GM21723 (cell line): ENCODE data around the gene DOLK.
"Not testable (repeated sequence)": the region's sequence is repeated elsewhere in the genome, so short reads cannot be mapped to it uniquely, and the experiment has no call there.

ENCODE experiments used
- ATAC-seq: cut with Tn5 transposase; IDR thresholded peaks from one replicate; pipeline ENCODE4 v1.9.1; 2021; ENCODE audit warnings: mild to moderate bottlenecking, moderate library complexity; ENCODE audit not compliant: unreplicated experiment

Gene DOLK

DNA sequence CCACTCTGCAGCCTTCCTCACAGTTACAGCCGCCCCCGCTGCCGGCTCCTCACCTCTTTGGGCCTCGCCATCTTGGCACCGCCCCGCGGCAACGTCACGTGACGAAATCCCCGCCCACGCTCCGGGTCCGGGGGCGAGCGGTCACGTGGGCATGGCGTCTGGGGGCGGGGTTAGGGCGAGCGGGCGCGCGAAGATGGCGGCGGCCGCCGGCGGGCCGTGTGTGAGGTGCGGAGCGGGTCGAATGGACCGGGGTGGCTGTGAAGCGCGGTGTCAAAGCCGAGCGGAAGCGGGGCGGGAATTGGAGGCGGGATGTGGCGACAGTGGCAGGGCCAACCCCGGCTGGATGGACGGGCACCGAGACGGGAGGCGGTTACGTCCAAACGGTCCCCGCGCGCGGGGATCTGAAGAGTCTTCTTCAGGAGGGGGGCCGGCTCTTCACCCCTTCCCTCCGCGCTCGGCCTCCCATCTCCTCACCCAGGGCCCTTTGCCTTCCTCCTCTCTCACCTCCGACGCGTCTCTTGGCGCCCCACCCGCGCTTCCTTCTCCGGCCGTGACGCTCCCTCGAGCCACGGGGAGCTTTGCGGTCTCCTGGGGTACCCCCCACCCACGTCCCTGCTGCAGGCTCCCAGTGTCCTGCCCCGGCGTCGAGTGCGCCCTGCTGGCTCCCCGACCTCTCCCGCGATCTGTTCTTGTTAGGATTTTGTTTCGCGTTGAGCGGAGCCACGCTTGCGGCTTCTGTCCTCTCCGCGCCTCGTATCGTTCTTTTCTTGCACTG, at the start of gene DOLK, which contains the start of gene NUP188:
DOLK (minus strand) TSS at position 77 of the 775 bp plus-strand sequence. CDS start 300 bp downstream, outside the sequence.
NUP188 (plus strand) TSS at position 173 of the 775 bp plus-strand sequence; CDS start at position 194, 21 bp downstream.
- peak; percentile 74 for ATAC-seq

- no peak for ATAC-seq
These were observed 48.4 kb upstream of the DOLK start for GRCh38 chr9:128995791-128996190.

GRCh38 chr9:128992995-128993394, 45.6 kb upstream of the DOLK start:
- ATAC-seq: no peak

- ATAC-seq: no peak
These were observed 40.4 kb upstream of the DOLK start for GRCh38 chr9:128987805-128988204.

DNA sequence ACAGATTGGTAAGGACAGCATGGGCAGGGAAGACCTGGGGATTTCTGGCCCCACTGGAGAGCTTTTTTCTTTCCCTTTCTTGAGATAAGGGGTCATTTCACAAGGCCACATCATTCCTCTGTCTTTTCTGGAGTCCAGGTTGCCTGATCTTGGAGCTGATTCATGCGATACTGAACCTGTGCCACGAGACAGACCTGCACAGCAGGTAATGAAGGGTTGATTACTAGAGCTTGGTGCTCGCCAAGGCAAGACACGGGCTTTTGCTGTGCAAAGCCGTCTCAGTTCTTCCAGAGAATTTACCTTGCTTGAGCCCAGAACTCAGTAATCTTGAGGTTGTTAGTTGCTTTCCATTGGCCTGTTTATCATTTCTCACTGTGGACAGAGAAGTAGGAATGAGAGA, 39.3 kb upstream of the DOLK start:
- ATAC-seq: no peak

- no peak for ATAC-seq
These were observed 36.1 kb upstream of the DOLK start for GRCh38 chr9:128983536-128983935.

DNA sequence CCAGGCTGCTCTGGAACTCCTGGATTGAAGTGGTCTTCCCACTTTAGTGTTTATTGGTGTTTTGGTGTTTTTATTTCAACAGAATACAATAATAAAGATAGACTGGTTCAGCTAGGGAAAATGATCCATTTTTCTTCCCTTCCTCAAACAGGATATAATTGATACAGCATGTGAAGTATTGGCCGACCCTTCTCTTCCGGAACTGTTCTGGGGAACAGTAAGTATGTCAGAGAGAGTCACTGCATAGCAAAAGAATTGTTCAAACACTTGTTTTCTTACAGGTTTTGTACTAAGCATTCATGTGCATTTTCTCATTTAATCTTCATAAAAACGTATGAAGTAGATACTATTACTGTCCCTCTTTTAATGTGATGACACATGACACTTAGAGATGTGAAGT, 31.7 kb upstream of the DOLK start:
- ATAC-seq: no peak

GRCh38 chr9:128972956-128973355, 25.6 kb upstream of the DOLK start:
- no peak for ATAC-seq

DNA sequence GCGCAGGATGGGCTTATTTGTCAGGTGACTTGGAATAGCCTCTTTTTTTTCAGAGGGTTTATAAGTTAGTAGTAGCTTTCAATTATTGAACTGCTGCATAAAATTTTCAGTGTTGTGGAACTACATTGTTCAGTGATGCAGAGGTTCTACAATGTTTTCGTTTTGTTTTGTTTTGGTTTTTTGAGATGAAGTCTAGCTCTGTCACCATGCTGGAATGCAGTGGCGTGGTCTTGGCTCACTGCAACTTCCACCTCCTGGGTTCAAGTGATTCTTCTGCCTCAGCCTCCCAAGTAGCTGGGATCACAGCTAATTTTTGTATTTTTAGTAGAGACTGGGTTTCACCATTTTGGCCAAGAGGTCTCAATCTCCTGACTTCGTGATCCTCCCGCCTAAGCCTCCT, 22.1 kb upstream of the DOLK start:
- no peak for ATAC-seq

- ATAC-seq: not testable (repeated sequence)
These were observed 14.0 kb upstream of the DOLK start for GRCh38 chr9:128961403-128961802.

DNA sequence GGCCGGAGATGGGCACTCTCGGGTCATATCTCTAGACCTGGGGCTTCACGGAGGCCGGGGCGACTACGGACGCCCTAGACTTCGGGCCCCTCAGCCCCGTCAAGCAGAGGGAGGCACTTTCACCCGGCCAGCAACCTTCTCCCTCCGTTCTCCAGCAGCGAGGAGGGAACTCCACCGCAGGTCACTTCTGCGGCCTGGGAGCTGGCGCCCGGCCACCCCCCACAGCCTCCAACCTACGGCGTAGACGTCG, 201 bp downstream of the DOLK start:
- no peak for ATAC-seq

- peak; percentile 24 for ATAC-seq
These were observed 679 bp downstream of the DOLK start for GRCh38 chr9:128946571-128947276.

GRCh38 chr9:128945798-128946501, 1.5 kb downstream of the DOLK start:
- no peak for ATAC-seq

- not testable (repeated sequence) for ATAC-seq
These were observed 2.4 kb downstream of the DOLK start for GRCh38 chr9:128944966-128945365.

- no peak for ATAC-seq
These were observed 3.4 kb downstream of the DOLK start for GRCh38 chr9:128943832-128944620.

- no peak for ATAC-seq
These were observed 6.3 kb downstream of the DOLK start for GRCh38 chr9:128940946-128941755.

DNA sequence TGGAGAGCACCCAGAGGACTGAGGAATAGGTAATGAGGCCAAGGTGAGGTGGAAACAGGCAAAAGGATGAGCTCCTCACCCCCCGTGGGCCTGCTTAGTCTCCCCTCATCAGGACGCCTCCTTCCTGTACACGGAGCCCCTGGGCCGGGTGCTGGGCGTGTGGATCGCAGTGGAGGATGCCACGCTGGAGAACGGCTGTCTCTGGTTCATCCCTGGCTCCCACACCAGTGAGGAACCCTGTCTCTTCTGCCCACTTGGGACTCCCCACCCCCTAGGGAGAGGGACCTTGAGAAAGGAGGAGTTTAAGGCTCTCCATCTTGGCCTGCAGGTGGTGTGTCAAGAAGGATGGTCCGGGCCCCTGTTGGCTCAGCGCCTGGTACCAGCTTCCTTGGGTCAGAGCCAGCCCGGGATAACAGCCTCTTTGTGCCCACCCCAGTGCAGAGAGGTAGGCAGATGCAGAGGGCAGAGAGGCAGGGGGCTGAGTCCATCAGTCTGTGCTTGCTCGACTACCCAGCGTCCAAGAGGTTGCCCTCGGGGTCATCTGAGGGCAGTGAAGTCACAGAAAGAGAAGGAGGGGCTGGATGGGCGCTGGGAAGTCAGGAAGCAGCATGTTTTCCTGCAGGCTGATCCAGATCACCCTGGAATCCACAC, 7.0 kb downstream of the DOLK start:
- no peak for ATAC-seq

- ATAC-seq: no peak
These were observed 9.9 kb downstream of the DOLK start for GRCh38 chr9:128937310-128938165.
